H9 (cell line): Measurements from ENCODE around the gene PPFIA2. TPM values are rescaled to one million over a fixed set of nuclear protein-coding genes. Genes with fewer than 3 reads are reported as not detected.

Experiments
- DNase-seq: peaks from one replicate; pipeline ENCODE4 v3.0.0-alpha.2; 2017
- H2AFZ ChIP-seq: one replicate; pipeline ENCODE4 v1.6.1; 2013; ENCODE audit warnings: mild to moderate bottlenecking, low read length, control low read depth, moderate library complexity
- H2AK5ac ChIP-seq: 2 replicates; pipeline ENCODE4 v1.6.1; 2013; ENCODE audit warnings: low read length, control low read depth, mixed read lengths; ENCODE audit not compliant: insufficient read length
- H2BK120ac ChIP-seq: one replicate; pipeline ENCODE4 v1.6.1; 2013; ENCODE audit warnings: low read depth, mild to moderate bottlenecking, low read length, control low read depth, inconsistent platforms; ENCODE audit not compliant: poor library complexity, severe bottlenecking
- H2BK12ac ChIP-seq: 2 replicates; pipeline ENCODE4 v1.6.1; 2013; ENCODE audit warnings: low read length, control low read depth, mixed read lengths, low read depth; ENCODE audit not compliant: insufficient read length
- H2BK15ac ChIP-seq: 2 replicates; pipeline ENCODE4 v1.6.1; 2013; ENCODE audit warnings: low read depth, low read length, control low read depth
- H2BK20ac ChIP-seq: one replicate; pipeline ENCODE4 v1.6.1; 2013; ENCODE audit warnings: low read depth, mild to moderate bottlenecking, low read length, control low read depth, inconsistent platforms; ENCODE audit not compliant: poor library complexity, severe bottlenecking
- H2BK5ac ChIP-seq: 2 replicates; pipeline ENCODE4 v1.6.1; 2013; ENCODE audit warnings: low read length, control low read depth, mixed read lengths; ENCODE audit not compliant: insufficient read length
- H3K14ac ChIP-seq: 2 replicates; pipeline ENCODE4 v1.6.1; 2013; ENCODE audit warnings: low read length, control low read depth; ENCODE audit not compliant: insufficient read depth
- H3K18ac ChIP-seq: 2 replicates; pipeline ENCODE4 v1.6.1; 2013; ENCODE audit warnings: low read depth, mild to moderate bottlenecking, mixed read lengths, low read length, control low read depth; ENCODE audit not compliant: insufficient read length
- H3K23ac ChIP-seq: 2 replicates; pipeline ENCODE4 v1.6.1; 2013; ENCODE audit warnings: low read length, control low read depth, mixed read lengths, low read depth; ENCODE audit not compliant: insufficient read length
- H3K23me2 ChIP-seq: 2 replicates; pipeline ENCODE4 v1.6.1; 2013; ENCODE audit warnings: low read depth, mild to moderate bottlenecking, mixed read lengths, low read length, control low read depth; ENCODE audit not compliant: insufficient read length, poor library complexity, severe bottlenecking
- H3K27ac ChIP-seq: 2 replicates; pipeline ENCODE4 v1.5.1; 2013; ENCODE audit warnings: low read length, control low read depth, mixed read lengths, low read depth; ENCODE audit not compliant: insufficient read length
- H3K27me3 ChIP-seq: 2 replicates; pipeline ENCODE4 v1.6.1; 2013; ENCODE audit warnings: low read length, control low read depth, inconsistent platforms; ENCODE audit not compliant: insufficient read depth
- H3K4ac ChIP-seq: 2 replicates; pipeline ENCODE4 v1.6.1; 2013; ENCODE audit warnings: low read depth, mild to moderate bottlenecking, control low read depth, inconsistent platforms, low read length, moderate library complexity
- H3K4me1 ChIP-seq: 2 replicates; pipeline ENCODE4 v1.6.1; 2013; ENCODE audit warnings: low read length, control low read depth, inconsistent platforms; ENCODE audit not compliant: insufficient read depth
- H3K4me2 ChIP-seq: 2 replicates; pipeline ENCODE4 v1.6.1; 2013; ENCODE audit warnings: low read length, control low read depth, mixed read lengths; ENCODE audit not compliant: insufficient read length, insufficient read depth
- H3K56ac ChIP-seq: 2 replicates; pipeline ENCODE4 v1.6.1; 2013; ENCODE audit warnings: low read depth, mild to moderate bottlenecking, mixed read lengths, low read length, control low read depth; ENCODE audit not compliant: insufficient read length
- H3K79me1 ChIP-seq: 2 replicates; pipeline ENCODE4 v1.6.1; 2013; ENCODE audit warnings: low read depth, mild to moderate bottlenecking, moderate library complexity, low read length, control low read depth, inconsistent platforms; ENCODE audit not compliant: insufficient read depth, poor library complexity, severe bottlenecking
- H3K79me2 ChIP-seq: 2 replicates; pipeline ENCODE4 v1.6.1; 2013; ENCODE audit warnings: low read length, control low read depth, inconsistent platforms; ENCODE audit not compliant: insufficient read depth
- H3K9ac ChIP-seq: 2 replicates; pipeline ENCODE4 v1.6.1; 2013; ENCODE audit warnings: low read length, control low read depth, mixed read lengths; ENCODE audit not compliant: insufficient read length; ENCODE audit errors: extremely low read depth
- H3K9me3 ChIP-seq: one replicate; pipeline ENCODE4 v1.6.1; 2013; ENCODE audit warnings: low read depth, low read length, inconsistent platforms; ENCODE audit not compliant: control insufficient read depth
- H3T11ph ChIP-seq: one replicate; pipeline ENCODE4 v1.6.1; 2013; ENCODE audit warnings: mild to moderate bottlenecking, low read length, control low read depth, inconsistent platforms
- H4K20me1 ChIP-seq: one replicate; pipeline ENCODE4 v1.6.1; 2013; ENCODE audit not compliant: control insufficient read depth, insufficient read length, insufficient read depth
- H4K5ac ChIP-seq: 2 replicates; pipeline ENCODE4 v1.6.1; 2013; ENCODE audit warnings: low read depth, mild to moderate bottlenecking, mixed read lengths, low read length, control low read depth; ENCODE audit not compliant: insufficient read length
- H4K8ac ChIP-seq: replicated peaks from 2 replicates; pipeline ENCODE4 v1.6.1; 2013; ENCODE audit warnings: low read length, control low read depth, mixed read lengths, low read depth; ENCODE audit not compliant: insufficient read length
- H4K91ac ChIP-seq: 2 replicates; pipeline ENCODE4 v1.6.1; 2013; ENCODE audit warnings: low read depth, mild to moderate bottlenecking, moderate library complexity, mixed read lengths, low read length, control low read depth; ENCODE audit not compliant: insufficient read length
- H3K27ac Mint-ChIP-seq, 3 experiments: 2 replicates in 2 of 3; 3 replicates in 1 of 3; pipeline ENCODE4 v1.8.0; 2020 to 2021; ENCODE audit warnings: mixed read lengths in 3 of 3, mild to moderate bottlenecking in 1 of 3, moderate library complexity in 1 of 3
- H3K27me3 Mint-ChIP-seq: 2 replicates; pipeline ENCODE4 v1.8.0; 2021; ENCODE audit warnings: low read depth, mild to moderate bottlenecking, moderate library complexity, mixed read lengths
- H3K36me3 Mint-ChIP-seq, 3 experiments: 2 replicates in 2 of 3; 3 replicates in 1 of 3; pipeline ENCODE4 v1.8.0; 2020 to 2021; ENCODE audit warnings: low read depth in 3 of 3, mixed read lengths in 3 of 3; ENCODE audit not compliant: insufficient read depth in 1 of 3
- H3K4me1 Mint-ChIP-seq, 2 experiments: 2 replicates each; pipeline ENCODE4 v1.8.0; 2020; ENCODE audit warnings: mixed read lengths in 2 of 2
- H3K4me3 Mint-ChIP-seq, 2 experiments: 2 replicates in 1 of 2; 3 replicates in 1 of 2; pipeline ENCODE4 v1.8.0; 2020 to 2021; ENCODE audit warnings: mild to moderate bottlenecking in 2 of 2, mixed read lengths in 2 of 2, moderate library complexity in 1 of 2
- H3K9me3 Mint-ChIP-seq, 2 experiments: 2 replicates in 1 of 2; 3 replicates in 1 of 2; pipeline ENCODE4 v1.8.0; 2020; ENCODE audit warnings: mild to moderate bottlenecking in 2 of 2, mixed read lengths in 2 of 2, moderate library complexity in 1 of 2
- CTCF ChIP-seq: fragments of 200-600 bp; sonication (generic); conservative IDR thresholded peaks from 3 replicates; pipeline ENCODE4 v1.8.0; 2021; ENCODE audit warnings: antibody characterized with exemption, mild to moderate bottlenecking
- WGBS: extraction: QIAGEN DNeasy Blood & Tissue Kit; methylation state at CpG from one replicate; pipeline ENCODE4 v1.1.7; 2013; ENCODE audit warnings: missing lambda C conversion rate, low lambda C conversion rate, mixed read lengths; ENCODE audit not compliant: insufficient read length; ENCODE audit errors: extremely low coverage; 5-methylcytosine and 5-hydroxymethylcytosine counted together
- total RNA-seq: library from RNA; stranded (reverse); gene quantifications from 2 replicates; pipeline ENCODE4 v1.2.1, GENCODE V29; 2021

The PPFIA2 gene
- total RNA-seq, 1 experiment from 2014 or later = 1.3 TPM

GRCh38 chr12:81572411-81572810 is 186.7 kb downstream of the PPFIA2 start:
- no peaks in the 10 kb centered on the region for H3K23me2 ChIP-seq
- H2BK15ac ChIP-seq = no peak overlapping the region
- no peak overlapping the region for H2BK12ac ChIP-seq
- no peak overlapping the region for H3K4me3 Mint-ChIP-seq
- no peaks in the 10 kb centered on the region for H3K4me1 ChIP-seq
- H4K91ac ChIP-seq = no peak overlapping the region
- H2BK5ac ChIP-seq = no peak overlapping the region
- no peak overlapping the region for H2BK120ac ChIP-seq
- H3K27me3 Mint-ChIP-seq = no peaks in the 10 kb centered on the region; the same call in 1 of the 2 replicates
- no peaks in the 10 kb centered on the region for H3K79me2 ChIP-seq
- H2AK5ac ChIP-seq = no peak overlapping the region
- TF ChIP-seq CTCF = no peak
- WGBS = no CpG with 5 or more reads among the region's 1 CpG
- no peaks in the 10 kb centered on the region for H3K9me3 ChIP-seq
- H3K14ac ChIP-seq = no peak overlapping the region
- no peak overlapping the region for H3K27ac Mint-ChIP-seq
- H3K36me3 Mint-ChIP-seq = no peaks in the 10 kb centered on the region
- H4K8ac ChIP-seq = no peak overlapping the region
- H3K4ac ChIP-seq = no peak overlapping the region
- H3K27ac ChIP-seq = no peak overlapping the region
- no peak overlapping the region for H3K9ac ChIP-seq
- H2BK20ac ChIP-seq = no peak overlapping the region
- H3K4me1 Mint-ChIP-seq = no peaks in the 10 kb centered on the region
- H3K79me1 ChIP-seq = no peaks in the 10 kb centered on the region
- no peak overlapping the region for H3T11ph ChIP-seq
- DNase-seq = no peak
- no peaks in the 10 kb centered on the region for H4K20me1 ChIP-seq
- H4K5ac ChIP-seq = no peak overlapping the region
- no peak overlapping the region for H3K4me2 ChIP-seq
- no peaks in the 10 kb centered on the region for H3K9me3 Mint-ChIP-seq
- H3K18ac ChIP-seq = no peak overlapping the region
- no peaks in the 10 kb centered on the region for H3K27me3 ChIP-seq
- no peak overlapping the region for H2AFZ ChIP-seq
- H3K23ac ChIP-seq = no peak overlapping the region
- no peak overlapping the region for H3K56ac ChIP-seq
